GM19025 (cell line): ENCODE measurements around the gene FBXO28.

Experiments used
- ATAC-seq: cut with Tn5 transposase; IDR thresholded peaks from one replicate; pipeline ENCODE4 v1.9.1; 2021; ENCODE audit warnings: mild to moderate bottlenecking, low read depth, moderate library complexity; ENCODE audit not compliant: unreplicated experiment

The FBXO28 gene

GRCh38 chr1:224149709-224150108 is 35.8 kb downstream of the FBXO28 start:
- ATAC-seq: no peak

GRCh38 chr1:224151117-224151516 is 37.2 kb downstream of the FBXO28 start:
- no peak for ATAC-seq

- no peak for ATAC-seq
These were observed 43.4 kb downstream of the FBXO28 start for GRCh38 chr1:224157316-224157715.

- no peak for ATAC-seq
These were observed 45.6 kb downstream of the FBXO28 start for GRCh38 chr1:224159541-224159940.

GRCh38 chr1:224160171-224160682 is 46.3 kb downstream of the FBXO28 start:
- ATAC-seq: no peak

- no peak for ATAC-seq
These were observed 48.9 kb downstream of the FBXO28 start for GRCh38 chr1:224162768-224163167.

- no peak for ATAC-seq
These were observed 49.4 kb downstream of the FBXO28 start for GRCh38 chr1:224163311-224163710.

GRCh38 chr1:224168859-224169380 is 55.0 kb downstream of the FBXO28 start:
- peak; percentile 97 for ATAC-seq

- no peak for ATAC-seq
These were observed 55.9 kb downstream of the FBXO28 start for GRCh38 chr1:224169718-224170270.

GRCh38 chr1:224170343-224170742 is 56.4 kb downstream of the FBXO28 start:
- ATAC-seq: no peak

GRCh38 chr1:224170748-224171478 is 57.0 kb downstream of the FBXO28 start:
- no peak for ATAC-seq

GRCh38 chr1:224172229-224172628 is 58.3 kb downstream of the FBXO28 start:
- ATAC-seq: no peak

GRCh38 chr1:224173523-224173922 is 59.6 kb downstream of the FBXO28 start:
- no peak for ATAC-seq

GRCh38 chr1:224175617-224176016 is 61.7 kb downstream of the FBXO28 start:
- no peak for ATAC-seq

GRCh38 chr1:224177356-224177999 is 63.6 kb downstream of the FBXO28 start:
- ATAC-seq: no peak

GRCh38 chr1:224178894-224179293 is 65.0 kb downstream of the FBXO28 start:
- no peak for ATAC-seq

- ATAC-seq: no peak
These were observed 67.0 kb downstream of the FBXO28 start for GRCh38 chr1:224180783-224181452.

GRCh38 chr1:224181453-224181810 is 67.5 kb downstream of the FBXO28 start:
- ATAC-seq: no peak

- ATAC-seq: peak; percentile 15
These were observed 68.3 kb downstream of the FBXO28 start for GRCh38 chr1:224182057-224182865.
